Right lobe of liver (tissue), 4 donors: ENCODE measurements around the gene OR6N1.

Experiments used
- CTCF ChIP-seq, 4 donors: fragments of 200-600 bp in 3 of 4; fragments of 450-650 bp in 1 of 4; IDR thresholded peaks; one replicate each; pipeline versions ENCODE4 v1.5.1 to v1.8.0; 2016 to 2022; ENCODE audit warnings: antibody characterized with exemption in 4 of 4, mild to moderate bottlenecking in 2 of 4
- POLR2A ChIP-seq: fragments of 450-650 bp; IDR thresholded peaks from one replicate; pipeline ENCODE4 v1.6.1; 2017; ENCODE audit warnings: antibody characterized with exemption, mild to moderate bottlenecking
- donor health status: DM: no; HTN: no; CAD: no.
- donor health status: DM: no; HTN: no; CAD: no.
- donor health status: DM: no; HTN: yes; CAD: no.

- TF ChIP-seq CTCF (IDR thresholded peaks at IDR 0.05) (no peak), POLR2A (no peak)
These were observed 47.6 kb downstream of the OR6N1 start for GRCh38 chr1:158724442-158724841.
